Lung (tissue), 12 donors: ENCODE results near the gene ERP44. TPM values are rescaled to one million over a fixed set of nuclear protein-coding genes. Genes with fewer than 3 reads are reported as not detected.

Experiments used
- ATAC-seq: fragments of 200-7000 bp; cut with Tn5 transposase; one replicate; pipeline ENCODE4 v1.9.1; 2020; ENCODE audit warnings: moderate number of reproducible peaks; ENCODE audit not compliant: insufficient read depth, low FRiP score
- DNase-seq, 3 donors: peaks; one replicate each; pipeline ENCODE4 v3.0.0-alpha.2; 2013 to 2017
- H3K27ac ChIP-seq, 2 donors: one replicate each; pipeline ENCODE4 v1.5.1; 2013; ENCODE audit warnings: mild to moderate bottlenecking in 2 of 2, moderate library complexity in 2 of 2, control low read depth in 1 of 2, inconsistent platforms in 1 of 2, low read depth in 1 of 2, low read length in 1 of 2
- H3K27me3 ChIP-seq, 3 donors: one replicate each; pipeline ENCODE4 v1.5.1; 2013; ENCODE audit warnings: low read length in 2 of 3; ENCODE audit not compliant: control insufficient read depth in 3 of 3, insufficient read depth in 3 of 3
- H3K36me3 ChIP-seq, 4 donors: one replicate each; pipeline ENCODE4 v1.5.1; 2013; ENCODE audit warnings: low read length in 4 of 4, mild to moderate bottlenecking in 1 of 4, moderate library complexity in 1 of 4; ENCODE audit not compliant: control insufficient read depth in 4 of 4, insufficient read depth in 4 of 4
- H3K4me1 ChIP-seq, 5 donors: one replicate each; pipeline ENCODE4 v1.5.1; 2013; ENCODE audit warnings: low read length in 5 of 5, mild to moderate bottlenecking in 2 of 5, moderate library complexity in 1 of 5; ENCODE audit not compliant: control insufficient read depth in 5 of 5, insufficient read depth in 5 of 5
- H3K4me3 ChIP-seq: one replicate; pipeline ENCODE4 v1.5.1; 2013; ENCODE audit warnings: mild to moderate bottlenecking, control low read depth, moderate library complexity
- H3K9ac ChIP-seq, 2 donors: one replicate each; pipeline ENCODE4 v1.5.1; 2013; ENCODE audit warnings: low read length in 2 of 2, control low read depth in 1 of 2; ENCODE audit not compliant: insufficient read depth in 1 of 2
- H3K9me3 ChIP-seq, 4 donors: one replicate each; pipeline ENCODE4 v1.5.1; 2013; ENCODE audit warnings: low read length in 3 of 4, mild to moderate bottlenecking in 1 of 4, moderate library complexity in 1 of 4; ENCODE audit not compliant: control insufficient read depth in 4 of 4, insufficient read depth in 3 of 4
- WGBS, 2 donors: extraction: QIAGEN DNeasy Blood & Tissue Kit; methylation state at CpG; one replicate each; pipeline ENCODE4 v1.1.7; 2013; 5-methylcytosine and 5-hydroxymethylcytosine counted together
- polyA plus RNA-seq, 2 donors: library from polyadenylated mRNA; stranded (reverse); fragments of 200-250 nt; gene quantifications; one replicate each; pipeline ENCODE4 v1.2.1, GENCODE V29; 2013
- total RNA-seq, 2 donors: library from RNA; depleted of rRNA in 1 of 2; stranded (reverse); fragments of >200 nt in 1 of 2; gene quantifications; one replicate each; pipeline ENCODE4 v1.2.1, GENCODE V29; 2014 to 2021
- TF ChIP-seq, protein P1 (sequence below): IDR thresholded peaks from 2 replicates; pipeline ENCODE4 v1.5.1; 2012; ENCODE audit warnings: mild to moderate bottlenecking; ENCODE audit errors: control extremely low read depth, extremely low read depth
- donor health status: control.
- donor health status: control.
- donor health status: Bipolar disorder and iron deficiency.
- donor health status: healthy.
- donor health status: DM: yes; HTN: yes; CAD: no.

Gene ERP44
- total and polyA plus RNA-seq, 4 donors = 22.6 to 27.6 (median 27.0) TPM

DNA sequence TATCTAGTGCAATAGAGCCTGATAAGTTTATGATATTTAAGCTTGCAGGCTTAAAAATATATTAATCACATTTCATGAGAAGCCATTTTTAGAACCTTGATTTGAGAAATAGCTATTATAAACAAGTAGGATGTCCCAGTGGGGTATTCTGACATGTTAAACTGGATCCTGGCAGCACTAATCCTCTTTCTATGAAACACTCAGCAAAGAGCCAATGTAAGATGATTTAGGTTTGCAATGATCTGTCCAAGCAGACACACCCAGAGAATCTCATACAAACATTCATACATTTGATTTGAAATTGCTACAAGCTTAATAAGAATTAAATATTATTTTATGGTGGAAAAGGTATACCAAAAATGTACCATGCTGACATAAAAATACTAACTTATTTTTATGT lies 86.5 kb downstream of the ERP44 start:
- Histone ChIP-seq H3K4me3 (no peak overlapping the region), H3K27ac (no peak overlapping the region), H3K9ac (no peak overlapping the region), H3K27me3 (no peaks in the 10 kb centered on the region), H3K9me3 (peaks cover 0 to 4% (median 0%) of the 10 kb centered on the region in 4 donors), H3K36me3 (peaks cover 3 to 13% (median 8%) of the 10 kb centered on the region in 4 donors), H3K4me1 (no peaks in the 10 kb centered on the region)
- no peak for ATAC-seq
- TF ChIP-seq, protein P1, sequence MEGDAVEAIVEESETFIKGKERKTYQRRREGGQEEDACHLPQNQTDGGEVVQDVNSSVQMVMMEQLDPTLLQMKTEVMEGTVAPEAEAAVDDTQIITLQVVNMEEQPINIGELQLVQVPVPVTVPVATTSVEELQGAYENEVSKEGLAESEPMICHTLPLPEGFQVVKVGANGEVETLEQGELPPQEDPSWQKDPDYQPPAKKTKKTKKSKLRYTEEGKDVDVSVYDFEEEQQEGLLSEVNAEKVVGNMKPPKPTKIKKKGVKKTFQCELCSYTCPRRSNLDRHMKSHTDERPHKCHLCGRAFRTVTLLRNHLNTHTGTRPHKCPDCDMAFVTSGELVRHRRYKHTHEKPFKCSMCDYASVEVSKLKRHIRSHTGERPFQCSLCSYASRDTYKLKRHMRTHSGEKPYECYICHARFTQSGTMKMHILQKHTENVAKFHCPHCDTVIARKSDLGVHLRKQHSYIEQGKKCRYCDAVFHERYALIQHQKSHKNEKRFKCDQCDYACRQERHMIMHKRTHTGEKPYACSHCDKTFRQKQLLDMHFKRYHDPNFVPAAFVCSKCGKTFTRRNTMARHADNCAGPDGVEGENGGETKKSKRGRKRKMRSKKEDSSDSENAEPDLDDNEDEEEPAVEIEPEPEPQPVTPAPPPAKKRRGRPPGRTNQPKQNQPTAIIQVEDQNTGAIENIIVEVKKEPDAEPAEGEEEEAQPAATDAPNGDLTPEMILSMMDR = no peak
- DNase-seq = no peak

DNA sequence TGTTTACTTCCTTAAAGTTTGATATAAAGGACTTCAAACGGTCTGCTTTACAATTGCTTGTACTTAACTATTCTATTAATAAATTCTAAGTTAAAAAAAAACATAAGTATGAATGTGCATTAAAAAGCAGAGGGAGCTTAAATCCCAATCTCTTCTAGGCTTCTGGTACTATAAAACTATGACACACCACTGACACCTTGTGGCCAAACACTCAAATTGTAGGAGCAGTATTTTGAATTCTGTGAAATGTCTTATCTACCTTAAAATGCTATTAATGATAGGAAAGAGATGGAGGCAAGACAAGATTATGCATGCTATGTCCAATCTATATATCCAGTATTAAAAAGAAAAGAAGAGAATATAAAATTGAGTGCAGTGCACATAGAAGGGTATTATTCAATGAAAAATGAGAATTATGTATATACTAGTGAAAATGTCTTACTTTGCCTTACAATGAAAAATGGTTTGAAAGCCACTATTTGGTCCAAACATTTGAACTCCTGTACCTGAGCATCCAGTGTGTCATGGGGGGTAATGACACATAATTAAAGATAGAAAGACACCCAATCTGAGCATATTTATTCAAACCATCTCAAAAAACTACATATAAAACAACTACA lies 87.6 kb downstream of the ERP44 start:
- Histone ChIP-seq H3K27ac (no peak overlapping the region), H3K9ac (no peak overlapping the region), H3K36me3 (peaks cover 3 to 17% (median 8%) of the 10 kb centered on the region in 4 donors), H3K27me3 (no peaks in the 10 kb centered on the region), H3K4me1 (no peaks in the 10 kb centered on the region), H3K4me3 (no peak overlapping the region), H3K9me3 (peaks cover 0 to 4% (median 0%) of the 10 kb centered on the region in 4 donors)
- WGBS, 2 donors = 56 to 61% methylated on average over 1 of the region's 1 CpG
- TF ChIP-seq, protein P1 = peak; percentile 50
- ATAC-seq (peak; percentile 62), DNase-seq (peak in 2 of 3 donors; percentile 31 to 47)

DNA sequence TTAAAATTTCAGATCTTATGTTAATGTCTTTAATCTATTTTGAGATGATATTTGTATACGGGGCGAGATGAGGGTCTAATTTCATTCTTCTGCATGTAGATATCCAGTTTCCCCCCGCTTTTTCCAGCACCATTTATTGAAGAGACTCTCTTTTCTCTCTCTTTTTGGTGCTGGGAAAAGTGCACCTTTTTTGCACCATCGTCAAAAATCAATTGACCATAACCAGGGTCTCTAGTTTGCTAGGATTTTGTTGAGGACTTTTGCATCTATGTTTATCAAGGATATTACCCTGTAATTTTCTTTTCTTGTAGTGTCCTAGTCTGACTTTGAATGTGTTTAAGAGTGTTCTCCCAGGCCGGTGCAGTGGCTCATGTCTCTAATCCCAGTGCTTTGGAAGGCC lies 99.0 kb downstream of the ERP44 start:
- Histone ChIP-seq H3K4me1 (no peaks in the 10 kb centered on the region), H3K4me3 (no peak overlapping the region), H3K9me3 (peaks cover 0 to 5% (median 3%) of the 10 kb centered on the region in 4 donors), H3K27ac (no peak overlapping the region), H3K36me3 (peaks cover 14 to 26% (median 20%) of the 10 kb centered on the region in 4 donors), H3K27me3 (no peaks in the 10 kb centered on the region), H3K9ac (no peak overlapping the region)
- DNase-seq (no peak), ATAC-seq (no peak)
- TF ChIP-seq, protein P1 = no peak
- WGBS, 2 donors = 97 to 99% methylated on average over 5 of the region's 5 CpGs

DNA sequence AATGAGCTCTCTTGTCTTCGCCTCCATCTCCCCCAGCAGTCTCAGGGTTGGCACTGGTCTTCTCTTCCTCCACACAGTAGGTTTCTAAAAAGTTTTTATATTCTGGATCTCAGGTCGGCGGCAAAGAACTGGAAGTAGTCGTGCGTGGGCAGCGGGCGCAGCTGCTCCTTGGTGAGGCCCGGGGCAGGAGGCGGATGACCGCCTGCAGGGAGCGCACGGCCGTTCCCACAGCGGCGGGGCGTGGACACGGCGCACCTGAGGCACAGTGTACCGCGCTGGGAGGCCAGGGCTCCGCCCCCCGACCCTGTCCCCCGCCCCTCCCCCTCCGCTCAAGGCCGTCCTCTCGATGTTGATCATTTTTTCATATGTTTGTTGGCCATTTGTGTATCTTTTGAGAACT lies 99.9 kb downstream of the ERP44 start:
- Histone ChIP-seq H3K4me3 (no peak overlapping the region), H3K9me3 (peaks cover 0 to 6% (median 4%) of the 10 kb centered on the region in 4 donors), H3K27me3 (no peaks in the 10 kb centered on the region), H3K27ac (no peak overlapping the region), H3K36me3 (peaks cover 7 to 19% (median 15%) of the 10 kb centered on the region in 4 donors), H3K4me1 (no peaks in the 10 kb centered on the region), H3K9ac (no peak overlapping the region)
- TF ChIP-seq, protein P1 = no peak
- 94 to 98% methylated on average over 26 of the region's 26 CpGs for WGBS, 2 donors
- ATAC-seq (no peak), DNase-seq (no peak)
